Measurements from ENCODE around the gene ABCA12. TPM values are rescaled to one million over a fixed set of nuclear protein-coding genes. Genes with fewer than 3 reads are reported as not detected.

The ABCA12 gene
- total and polyA plus RNA-seq, 8 donors: 0.03 TPM; not detected in 5

GRCh38 chr2:215143458-215143857, 5.0 kb upstream of the ABCA12 start:
- Histone ChIP-seq H3K4me3 (no peak overlapping the region), H3K9me3 (no peaks in the 10 kb centered on the region), H3K4me1 (no peaks in the 10 kb centered on the region), H3K27ac (no peak overlapping the region), H3K36me3 (no peaks in the 10 kb centered on the region), H3K27me3 (no peaks in the 10 kb centered on the region)
- intact Hi-C loops (cut with DNase I): no loop called here
- no peak for ATAC-seq
- TF ChIP-seq CTCF (IDR thresholded peaks at IDR 0.05): no peak
- DNase-seq: no peak
- no peak for FAIRE-seq

- 75 to 81% methylated on average over 2 of the region's 2 CpGs for WGBS, 2 donors
- ATAC-seq: no peak
- no peaks in the 10 kb centered on the region for H3K27me3 ChIP-seq
- intact Hi-C loops (cut with DNase I): no loop called here
- H3K9me3 ChIP-seq: no peaks in the 10 kb centered on the region
- H3K4me1 ChIP-seq: no peaks in the 10 kb centered on the region
- no peak overlapping the region for H3K27ac ChIP-seq
- DNase-seq: no peak
- H3K4me3 ChIP-seq: no peak overlapping the region
- H3K36me3 ChIP-seq: no peaks in the 10 kb centered on the region
- no peak for FAIRE-seq
- TF ChIP-seq CTCF (IDR thresholded peaks at IDR 0.05): no peak
Measured at GRCh38 chr2:215141706-215142105, 3.3 kb upstream of the ABCA12 start.

GRCh38 chr2:215140166-215140707, 1.8 kb upstream of the ABCA12 start:
- ATAC-seq: no peak
- no peak for FAIRE-seq
- H3K9me3 ChIP-seq: no peaks in the 10 kb centered on the region
- no peak for DNase-seq
- no peaks in the 10 kb centered on the region for H3K36me3 ChIP-seq
- intact Hi-C loops (cut with DNase I): no loop called here
- TF ChIP-seq CTCF (IDR thresholded peaks at IDR 0.05): no peak
- H3K27me3 ChIP-seq: no peaks in the 10 kb centered on the region
- H3K4me3 ChIP-seq: no peak overlapping the region
- H3K27ac ChIP-seq: no peak overlapping the region
- no peaks in the 10 kb centered on the region for H3K4me1 ChIP-seq
- 59 to 62% methylated on average over 4 of the region's 4 CpGs for WGBS, 2 donors

- intact Hi-C loops (cut with DNase I): no loop called here
- H3K9me3 ChIP-seq: no peaks in the 10 kb centered on the region
- no peak overlapping the region for H3K27ac ChIP-seq
- H3K27me3 ChIP-seq: no peaks in the 10 kb centered on the region
- H3K4me3 ChIP-seq: no peak overlapping the region
- no peaks in the 10 kb centered on the region for H3K4me1 ChIP-seq
- no peak for ATAC-seq
- no peak for FAIRE-seq
- no peak for DNase-seq
- TF ChIP-seq CTCF (IDR thresholded peaks at IDR 0.05): no peak
- no peaks in the 10 kb centered on the region for H3K36me3 ChIP-seq
- WGBS, 2 donors: 38 to 55% methylated on average over 6 of the region's 6 CpGs
Measured at GRCh38 chr2:215137741-215138340, 585 bp downstream of the ABCA12 start.

- intact Hi-C loops (cut with DNase I): no loop called here
- 38 to 42% methylated on average over 3 of the region's 3 CpGs for WGBS, 2 donors
- TF ChIP-seq CTCF (IDR thresholded peaks at IDR 0.05): no peak
- H3K27ac ChIP-seq: no peak overlapping the region
- H3K27me3 ChIP-seq: no peaks in the 10 kb centered on the region
- FAIRE-seq (no peak), DNase-seq (no peak), ATAC-seq (no peak)
- no peaks in the 10 kb centered on the region for H3K4me1 ChIP-seq
- no peak overlapping the region for H3K4me3 ChIP-seq
- H3K9me3 ChIP-seq: no peaks in the 10 kb centered on the region
- no peaks in the 10 kb centered on the region for H3K36me3 ChIP-seq
Measured at GRCh38 chr2:215137329-215137686, 1.1 kb downstream of the ABCA12 start.

Data from pancreas (tissue), 10 donors.